NCI-H524 treated with DMSO at 0.1 percent for 48 hours (cell line): ENCODE results near the gene FXYD6.

Experiments used
- DNase-seq: peaks from one replicate; lab custom pipeline; 2025; lab: John Stamatoyannopoulos, UW

The FXYD6 gene

GRCh38 chr11:117830072-117830471 is 46.4 kb downstream of the FXYD6 start:
- DNase-seq = no peak

- no peak for DNase-seq
Measured at GRCh38 chr11:117829369-117829725, 47.1 kb downstream of the FXYD6 start.

GRCh38 chr11:117828611-117829368 is 47.7 kb downstream of the FXYD6 start:
- no peak for DNase-seq

GRCh38 chr11:117827521-117828511 is 48.6 kb downstream of the FXYD6 start:
- DNase-seq = no peak

GRCh38 chr11:117826832-117827231 is 49.6 kb downstream of the FXYD6 start:
- DNase-seq = no peak

- no peak for DNase-seq
Measured at GRCh38 chr11:117826190-117826570, 50.3 kb downstream of the FXYD6 start.

GRCh38 chr11:117825538-117826189 is 50.8 kb downstream of the FXYD6 start:
- no peak for DNase-seq

GRCh38 chr11:117824571-117825537 is 51.6 kb downstream of the FXYD6 start, which contains the start of gene FXYD2:
TSS of gene FXYD2 (minus strand) at chr11:117824744. CDS start at chr11:117824678, 66 bp downstream.
- no peak for DNase-seq

- DNase-seq = peak; percentile 29
Measured at GRCh38 chr11:117823946-117824420, 52.5 kb downstream of the FXYD6 start.

- no peak for DNase-seq
Measured at GRCh38 chr11:117823294-117823945, 53.0 kb downstream of the FXYD6 start.

GRCh38 chr11:117822074-117823033 is 54.1 kb downstream of the FXYD6 start:
- no peak for DNase-seq

GRCh38 chr11:117821431-117821830 is 55.0 kb downstream of the FXYD6 start:
- no peak for DNase-seq

GRCh38 chr11:117820516-117820915 is 55.9 kb downstream of the FXYD6 start:
- no peak for DNase-seq

- DNase-seq = no peak
Measured at GRCh38 chr11:117820071-117820470, 56.4 kb downstream of the FXYD6 start.

GRCh38 chr11:117819096-117820040 is 57.1 kb downstream of the FXYD6 start:
- no peak for DNase-seq

- DNase-seq = no peak
Measured at GRCh38 chr11:117818041-117818873, 58.2 kb downstream of the FXYD6 start.

GRCh38 chr11:117817368-117818040 is 59.0 kb downstream of the FXYD6 start:
- DNase-seq = no peak
